ENCODE data around the gene P2RY14.

The P2RY14 gene

GRCh38 chr3:151300539-151300938, 22.2 kb upstream of the P2RY14 start:
- no peak for FAIRE-seq

DNA sequence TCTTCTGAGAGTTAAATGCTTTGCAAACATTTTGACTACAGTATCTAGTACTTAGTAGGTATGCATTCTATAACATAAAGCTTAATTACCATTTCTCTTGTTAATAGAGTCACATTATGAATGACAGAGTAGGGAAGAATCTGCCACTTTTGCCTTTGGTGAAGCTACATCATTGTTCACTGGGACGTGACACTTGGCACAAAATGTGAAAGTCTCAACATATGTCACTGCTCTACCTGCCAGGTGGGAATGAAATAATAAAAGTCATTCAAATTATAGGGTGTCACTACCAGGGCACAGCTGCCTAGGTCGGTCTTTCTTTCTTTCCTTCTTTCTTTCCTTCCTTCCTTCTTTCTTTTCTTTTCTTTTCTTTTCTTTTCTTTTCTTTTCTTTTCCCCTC, 20.7 kb upstream of the P2RY14 start:
- FAIRE-seq = no peak

DNA sequence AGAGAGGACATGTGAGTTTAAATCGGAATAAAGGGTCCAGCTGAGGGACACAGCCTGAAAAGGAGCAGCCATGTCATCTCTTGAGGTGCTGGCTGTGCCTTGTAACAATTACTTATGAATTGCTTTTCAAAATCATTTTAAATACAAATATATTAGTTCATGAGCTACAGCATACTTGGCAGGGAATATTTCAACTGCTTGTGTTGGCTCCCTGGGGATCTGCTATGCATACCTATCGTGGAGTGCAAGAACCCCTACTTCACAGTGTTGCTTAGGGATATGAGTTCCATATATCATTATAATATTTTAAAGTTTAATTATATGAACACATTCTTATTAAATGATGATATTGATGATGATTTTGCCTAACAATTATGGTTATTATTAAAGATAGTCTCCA, 19.1 kb upstream of the P2RY14 start:
- no peak for FAIRE-seq

DNA sequence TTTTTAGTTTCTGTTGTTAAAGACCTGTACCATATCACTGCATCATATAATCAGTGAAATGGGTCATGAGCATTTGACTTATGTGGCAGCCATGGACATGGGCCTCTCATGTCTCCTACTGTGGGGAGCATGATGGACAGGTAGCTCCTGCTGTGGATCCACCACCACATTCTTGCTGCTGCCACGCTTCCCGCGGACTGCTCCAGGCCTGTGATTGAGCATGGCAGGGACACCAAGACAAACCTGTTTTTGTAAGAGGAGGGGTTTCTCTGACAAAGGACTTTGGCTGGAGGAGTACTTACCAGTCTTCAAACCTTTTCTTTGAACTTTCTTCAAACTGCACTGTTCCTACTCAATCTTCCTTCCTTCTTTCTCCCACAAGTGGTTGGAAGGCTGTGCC, 17.9 kb upstream of the P2RY14 start:
- FAIRE-seq = no peak

DNA sequence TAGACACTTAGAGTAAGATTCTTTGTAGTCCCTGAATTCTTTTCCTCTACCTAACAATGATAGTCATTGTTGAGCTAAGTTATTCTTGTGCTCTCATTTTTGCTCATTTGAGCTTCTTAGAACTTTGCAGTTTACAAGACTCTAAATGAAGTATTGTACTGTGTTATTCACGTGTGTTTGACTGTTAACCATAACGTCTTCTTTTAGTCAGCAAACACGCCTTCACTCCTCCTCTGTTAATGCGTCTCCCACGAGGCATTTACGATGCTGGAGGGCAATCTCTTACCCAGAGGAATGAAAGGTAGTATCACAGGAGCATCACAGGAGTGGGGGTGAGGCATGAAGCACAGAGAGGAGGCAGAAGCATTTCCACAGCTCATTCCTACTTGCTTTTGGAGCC, 14.8 kb upstream of the P2RY14 start:
- no peak for FAIRE-seq

GRCh38 chr3:151290673-151291072, 12.3 kb upstream of the P2RY14 start:
- no peak for FAIRE-seq

GRCh38 chr3:151289445-151289844, 11.1 kb upstream of the P2RY14 start:
- no peak for FAIRE-seq

DNA sequence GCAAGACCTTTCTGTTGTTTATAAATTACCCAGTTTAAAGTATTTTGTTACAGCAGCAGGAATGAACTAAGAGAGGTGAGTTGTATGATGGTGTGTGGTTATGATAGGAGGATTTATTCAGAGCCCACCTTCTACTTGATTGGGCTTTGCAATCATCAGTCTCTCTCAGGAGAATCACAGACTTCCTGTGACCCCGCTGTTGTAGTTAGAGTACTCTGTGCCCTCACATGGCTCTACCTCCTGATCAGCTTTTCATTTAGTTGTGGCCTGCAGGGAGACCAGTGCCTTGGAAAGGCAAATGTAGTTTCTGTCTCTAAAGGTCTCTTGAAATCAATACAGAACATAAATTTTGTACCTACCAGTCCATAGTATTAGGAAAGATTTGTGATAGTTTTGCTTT, 7.6 kb upstream of the P2RY14 start:
- no peak for FAIRE-seq

GRCh38 chr3:151283907-151284461, 5.6 kb upstream of the P2RY14 start:
- FAIRE-seq = no peak

DNA sequence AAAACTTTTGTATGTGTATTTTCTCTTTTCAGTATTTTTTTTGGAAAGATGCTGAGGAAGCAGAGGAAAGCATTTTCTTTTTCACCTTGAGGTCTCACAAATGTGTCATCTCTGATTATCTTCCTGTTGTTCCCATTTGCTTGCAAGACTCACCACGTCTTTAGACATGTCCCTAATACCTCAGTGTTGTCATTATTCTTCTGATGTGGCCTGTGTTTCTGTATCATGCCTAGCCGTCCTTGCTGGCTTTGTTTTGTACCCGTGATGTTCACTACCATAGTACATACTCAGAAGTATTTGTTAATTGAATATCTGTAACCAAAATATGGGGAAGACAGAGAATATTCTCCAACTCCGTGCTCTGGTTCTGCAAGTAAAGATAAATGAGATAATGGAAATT, 5.0 kb upstream of the P2RY14 start:
- FAIRE-seq = no peak

DNA sequence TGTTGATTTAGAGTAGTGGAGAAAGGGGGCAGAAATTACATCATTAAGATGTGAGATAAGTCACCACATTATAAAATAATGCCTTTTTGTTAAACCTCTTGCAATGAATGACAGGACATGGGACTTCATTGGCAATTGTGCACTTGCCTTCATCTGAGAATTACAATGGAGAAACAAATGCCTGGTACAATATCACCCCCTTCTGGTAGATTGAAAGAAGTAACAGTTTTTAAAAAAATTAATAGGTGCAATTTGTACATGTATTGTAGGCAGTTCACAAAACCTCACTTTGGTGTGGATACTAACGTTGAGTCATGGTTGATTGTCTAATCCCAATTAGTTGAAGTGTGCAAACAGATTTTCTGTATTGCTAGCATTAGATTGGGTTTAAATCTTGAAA, 4.6 kb upstream of the P2RY14 start:
- FAIRE-seq = peak; percentile 76

- no peak for FAIRE-seq
Measured at GRCh38 chr3:151281671-151282324, 3.5 kb upstream of the P2RY14 start.

DNA sequence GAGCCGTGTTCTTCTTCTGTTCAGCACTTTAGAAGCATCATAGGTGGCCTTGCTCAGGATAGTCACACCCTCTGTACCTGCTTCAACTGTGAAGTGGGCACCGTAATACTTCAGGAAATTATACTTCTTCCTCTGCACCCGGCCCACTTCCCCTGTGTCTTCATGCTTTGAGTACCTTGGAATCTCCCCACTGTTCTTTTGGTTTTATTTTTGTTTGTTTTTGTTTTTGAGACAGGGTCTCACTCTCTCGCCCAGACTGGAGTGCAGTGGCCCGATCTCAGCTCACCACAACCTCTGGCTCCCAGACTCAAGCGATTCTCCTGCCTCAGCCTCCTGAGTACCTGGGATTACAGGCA, 1.7 kb downstream of the P2RY14 start:
- FAIRE-seq = no peak

- no peak for FAIRE-seq
Measured at GRCh38 chr3:151276038-151276686, 2.2 kb downstream of the P2RY14 start.

DNA sequence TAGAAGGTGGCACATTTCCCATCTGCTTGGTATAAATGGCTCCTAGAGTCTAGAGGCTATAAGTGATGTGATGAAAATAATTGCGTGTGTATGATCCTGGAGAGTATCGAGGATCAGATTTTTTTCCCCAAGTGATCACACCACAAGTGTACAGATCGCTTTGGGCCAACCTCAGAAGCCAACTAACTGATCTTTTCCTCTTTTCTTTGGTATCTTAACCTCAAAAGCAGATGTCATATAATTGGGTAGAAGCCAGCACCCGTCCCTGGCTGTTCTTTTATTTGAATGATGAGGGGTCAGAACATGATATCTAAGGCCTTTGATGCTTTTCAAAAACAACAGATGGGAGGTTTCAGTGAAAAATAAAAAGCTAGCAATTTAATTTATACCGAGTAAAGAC, 3.3 kb downstream of the P2RY14 start:
- FAIRE-seq = no peak

DNA sequence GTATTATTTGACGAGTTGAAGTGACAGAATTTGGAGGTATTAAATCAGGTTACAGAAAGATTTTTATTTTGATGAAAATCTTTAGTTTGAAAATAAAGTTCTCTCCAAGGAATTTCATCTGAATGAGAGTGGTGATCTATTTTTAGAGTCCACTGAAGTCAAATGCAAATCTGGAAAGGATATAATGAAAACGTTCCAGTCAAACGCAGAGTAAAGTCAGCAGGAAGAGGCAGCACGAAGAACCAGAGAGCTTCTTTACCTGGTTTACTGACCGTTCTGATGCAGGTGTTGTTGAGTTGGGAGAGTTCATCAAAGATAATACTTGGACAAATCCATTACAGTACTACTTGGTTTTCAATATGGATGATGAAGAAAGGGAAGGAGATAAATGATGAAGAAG, 8.7 kb downstream of the P2RY14 start:
- no peak for FAIRE-seq

DNA sequence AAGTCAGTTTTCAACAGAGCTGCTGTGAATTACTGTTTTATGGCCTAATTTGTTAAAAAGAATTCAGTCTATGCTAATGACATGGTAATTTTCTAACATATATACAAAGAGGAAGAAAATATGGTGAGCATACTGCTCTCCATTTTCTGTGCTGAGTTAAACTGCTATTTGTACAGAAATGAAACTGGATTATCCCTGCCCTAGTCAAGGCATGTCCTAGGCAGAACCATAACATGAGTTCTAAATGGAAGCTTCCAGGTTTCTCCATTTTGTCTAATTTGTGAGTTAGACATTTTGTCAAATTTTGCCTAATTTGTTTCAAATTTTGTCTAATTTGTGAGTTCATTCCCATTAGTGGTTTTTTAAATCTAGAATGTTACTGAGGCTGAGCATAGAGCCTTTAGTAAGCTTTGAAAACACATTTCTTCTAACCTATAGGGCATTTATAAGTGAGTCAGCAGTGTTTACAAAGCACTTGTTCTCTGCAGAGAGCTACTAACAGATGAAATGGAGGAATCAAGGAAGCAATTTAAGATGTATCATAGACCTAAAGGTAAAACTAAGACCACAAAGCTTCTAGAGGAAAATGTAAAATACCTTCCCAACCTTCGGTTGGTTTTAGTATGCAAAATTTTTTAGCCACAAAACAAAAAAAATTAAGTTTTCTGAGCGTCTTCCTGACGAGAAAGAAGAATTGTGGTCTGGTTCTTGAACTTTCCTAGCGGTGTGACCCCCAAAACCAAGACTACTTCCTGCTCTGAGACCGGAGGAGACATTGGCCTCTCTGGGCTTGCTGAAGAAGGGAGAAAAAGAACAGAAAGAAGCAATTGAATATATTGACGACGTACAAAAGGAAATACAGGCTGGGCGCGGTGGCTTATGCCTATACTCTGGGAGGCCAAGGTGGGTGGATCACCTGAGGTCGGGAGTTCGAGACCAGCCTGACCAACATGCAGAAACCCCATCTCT, 9.8 kb downstream of the P2RY14 start:
- no peak for FAIRE-seq

DNA sequence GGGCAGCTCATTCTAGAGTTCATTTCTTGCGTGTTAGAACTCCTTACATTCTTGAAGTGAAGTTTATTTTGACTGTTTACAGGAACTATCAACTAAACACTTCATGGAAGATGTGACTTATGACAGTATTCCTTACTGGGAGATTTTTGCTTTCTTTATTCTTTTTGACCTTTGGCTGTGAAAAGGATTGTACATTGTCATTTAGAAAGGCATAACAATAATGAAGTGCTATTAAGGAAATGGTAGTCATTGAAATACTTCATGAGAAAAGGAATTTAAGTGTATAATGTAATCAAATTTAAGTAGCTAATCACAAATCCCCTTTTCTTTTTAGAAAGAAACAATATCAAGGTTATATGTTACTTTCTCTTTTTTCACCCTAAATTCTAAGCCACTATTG, 11.3 kb downstream of the P2RY14 start:
- no peak for FAIRE-seq

- FAIRE-seq = no peak
Measured at GRCh38 chr3:151265866-151266265, 12.5 kb downstream of the P2RY14 start.

DNA sequence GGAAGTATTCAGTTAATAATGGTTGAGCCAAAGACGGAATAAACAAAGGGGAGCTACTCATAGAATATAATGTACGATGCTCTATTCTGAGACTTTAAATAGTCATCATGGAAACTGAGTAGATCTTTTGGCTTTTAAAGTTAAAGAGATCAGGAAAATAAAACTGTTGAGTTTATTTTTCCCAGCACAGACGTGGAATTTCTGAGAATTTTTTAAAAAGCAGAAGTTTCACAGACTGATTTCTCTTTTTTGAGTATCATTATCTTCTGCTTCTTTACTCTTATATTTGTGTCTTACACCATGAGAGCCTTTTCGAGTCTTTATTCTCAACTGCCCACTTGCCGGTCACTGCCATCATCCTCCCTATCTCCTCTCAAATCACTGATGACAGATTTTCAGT, 13.2 kb downstream of the P2RY14 start:
- FAIRE-seq = no peak

GRCh38 chr3:151264605-151265004, 13.7 kb downstream of the P2RY14 start:
- no peak for FAIRE-seq

DNA sequence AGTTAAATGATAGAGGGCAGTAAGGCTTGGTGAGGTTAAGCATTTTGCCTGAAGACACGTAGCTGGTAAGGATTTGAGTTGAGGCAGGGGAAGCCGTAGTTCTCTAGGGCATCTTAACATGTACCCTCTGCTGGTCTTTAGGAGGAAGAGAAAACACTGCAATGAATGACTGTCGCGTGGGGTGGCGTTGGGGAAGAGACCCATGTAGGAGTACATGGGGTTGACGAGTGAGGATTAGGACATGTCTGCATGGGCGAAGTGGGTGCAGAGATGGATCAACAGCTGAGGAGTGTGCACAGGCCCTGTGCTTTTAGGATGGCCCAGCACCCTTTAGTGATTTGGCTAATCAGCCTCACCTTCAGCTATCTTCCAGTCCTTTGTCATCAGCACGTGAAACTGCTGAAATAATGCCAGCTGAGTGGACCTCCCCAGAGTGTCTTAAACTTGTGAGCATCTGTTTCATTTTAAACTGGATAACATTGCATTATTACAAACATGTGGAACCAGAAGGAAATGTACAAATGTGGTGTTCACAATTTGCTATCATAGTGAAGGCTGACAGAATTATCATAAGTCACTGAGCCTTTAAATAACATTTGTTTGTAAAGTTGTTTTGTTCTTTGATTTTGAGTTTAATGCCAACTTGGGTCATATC, 15.3 kb downstream of the P2RY14 start:
- FAIRE-seq = no peak

DNA sequence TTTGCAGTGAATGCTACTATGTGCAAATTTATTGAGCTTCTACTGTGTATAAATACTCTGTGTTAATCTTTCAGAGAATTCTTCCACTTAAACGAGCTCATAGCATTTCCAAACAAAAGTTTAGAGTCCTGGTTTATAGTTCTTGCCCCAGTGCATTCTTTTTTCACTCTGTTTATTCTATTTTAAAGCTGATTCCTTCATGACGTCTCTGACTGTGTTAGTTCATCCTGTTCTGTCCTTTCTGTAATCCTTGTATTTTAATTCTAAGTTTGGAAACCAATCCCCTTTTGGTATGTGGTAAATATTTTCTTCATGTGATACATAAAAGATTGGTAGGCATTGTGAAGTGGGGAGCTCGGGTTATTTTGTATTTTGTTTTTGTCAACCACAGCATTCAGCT, 18.7 kb downstream of the P2RY14 start:
- FAIRE-seq = no peak
